ENCODE measurements around the gene LYPD4. TPM values are rescaled to one million over a fixed set of nuclear protein-coding genes. Genes with fewer than 3 reads are reported as not detected.
"Not testable (repeated sequence)": the region's sequence is repeated elsewhere in the genome, so short reads cannot be mapped to it uniquely, and the experiment has no call there.

LYPD4 gene
- polyA plus RNA-seq, 5 donors, result not detected

GRCh38 chr19:41801031-41801430 is 43.5 kb downstream of the LYPD4 start:
- DNase-seq, result no peak

GRCh38 chr19:41799444-41800000 is 45.0 kb downstream of the LYPD4 start:
- DNase-seq, result no peak

GRCh38 chr19:41796901-41797300 is 47.6 kb downstream of the LYPD4 start:
- no peak for DNase-seq

- no peak for DNase-seq
These were observed 48.1 kb downstream of the LYPD4 start, which contains the start of gene CEACAM3 for GRCh38 chr19:41796362-41796761. TSS of gene CEACAM3 (plus strand) at chr19:41796587. CDS start at chr19:41796678, 91 bp downstream.

GRCh38 chr19:41795031-41795461 is 49.4 kb downstream of the LYPD4 start:
- DNase-seq, result no peak

- DNase-seq, result no peak
These were observed 51.1 kb downstream of the LYPD4 start for GRCh38 chr19:41793414-41793727.

- no peak for DNase-seq
These were observed 51.7 kb downstream of the LYPD4 start for GRCh38 chr19:41792513-41793413.

GRCh38 chr19:41789053-41789452 is 55.4 kb downstream of the LYPD4 start:
- not testable (repeated sequence) for DNase-seq

GRCh38 chr19:41788518-41788917 is 56.0 kb downstream of the LYPD4 start:
- not testable (repeated sequence) for DNase-seq

Other genes starting within 250 kb of the LYPD4 start
- gene CEACAM4, start 217.6 kb downstream of the LYPD4 start, polyA plus RNA-seq (ENCODE audit: insufficient read depth in 1 of 5, insufficient read length in 5 of 5, low replicate concordance in 1 of 5), result under 1 TPM in 4 of 5 donors, not detected in 1; 0.10 to 0.66 (median 0.30) TPM
- gene CEACAM7, start 156.4 kb downstream of the LYPD4 start, polyA plus RNA-seq (ENCODE audit: insufficient read depth in 1 of 5, insufficient read length in 5 of 5, low replicate concordance in 1 of 5), result under 1 TPM in 4 of 5 donors, not detected in 1; 0.06 to 0.22 (median 0.10) TPM
- gene CEACAM5, start 136.1 kb downstream of the LYPD4 start, polyA plus RNA-seq (ENCODE audit: insufficient read depth in 1 of 5, insufficient read length in 5 of 5, low replicate concordance in 1 of 5), result under 1 TPM; 0.14 to 0.58 (median 0.23) TPM
- gene CEACAM6, start 89.2 kb downstream of the LYPD4 start, polyA plus RNA-seq (ENCODE audit: insufficient read depth in 1 of 5, insufficient read length in 5 of 5, low replicate concordance in 1 of 5), result 1 to 10 TPM; 2.8 to 3.4 (median 2.9) TPM
- gene CEACAM3, start 48.1 kb downstream of the LYPD4 start, polyA plus RNA-seq (ENCODE audit: insufficient read depth in 1 of 5, insufficient read length in 5 of 5, low replicate concordance in 1 of 5), result under 1 TPM in 4 of 5 donors, not detected in 1; 0.16 to 0.39 (median 0.23) TPM
- not detected for gene DMRTC2, start 359 bp upstream of the LYPD4 start, polyA plus RNA-seq (ENCODE audit: insufficient read depth in 1 of 5, insufficient read length in 5 of 5, low replicate concordance in 1 of 5)
- 1,000 to 10,000 TPM; 1,580 to 2,598 (median 1,786) TPM for gene RPS19, start 15.6 kb upstream of the LYPD4 start, polyA plus RNA-seq (ENCODE audit: insufficient read depth in 1 of 5, insufficient read length in 5 of 5, low replicate concordance in 1 of 5)
- gene CD79A, start 32.6 kb upstream of the LYPD4 start, polyA plus RNA-seq (ENCODE audit: insufficient read depth in 1 of 5, insufficient read length in 5 of 5, low replicate concordance in 1 of 5), result 1 to 10 TPM in 3 of 5 donors, under 1 TPM in 2; 0.39 to 2.4 (median 1.3) TPM
- gene ARHGEF1, start 38.5 kb upstream of the LYPD4 start, polyA plus RNA-seq (ENCODE audit: insufficient read depth in 1 of 5, insufficient read length in 5 of 5, low replicate concordance in 1 of 5), result 10 to 100 TPM; 51.2 to 86.8 (median 78.4) TPM
- under 1 TPM in 4 of 5 donors, not detected in 1; 0.13 to 0.24 (median 0.20) TPM for gene ERFL, start 83.8 kb upstream of the LYPD4 start, polyA plus RNA-seq (ENCODE audit: insufficient read depth in 1 of 5, insufficient read length in 5 of 5, low replicate concordance in 1 of 5)
- 100 to 1,000 TPM in 1 of 5 donors, 10 to 100 TPM in 4; 42.9 to 115 (median 68.9) TPM for gene RABAC1, start 114.6 kb upstream of the LYPD4 start, polyA plus RNA-seq (ENCODE audit: insufficient read depth in 1 of 5, insufficient read length in 5 of 5, low replicate concordance in 1 of 5)
- under 1 TPM in 3 of 5 donors, not detected in 2; 0.19 to 0.38 (median 0.24) TPM for gene ATP1A3, start 149.5 kb upstream of the LYPD4 start, polyA plus RNA-seq (ENCODE audit: insufficient read depth in 1 of 5, insufficient read length in 5 of 5, low replicate concordance in 1 of 5)
- gene GRIK5, start 225.5 kb upstream of the LYPD4 start, polyA plus RNA-seq (ENCODE audit: insufficient read depth in 1 of 5, insufficient read length in 5 of 5, low replicate concordance in 1 of 5), result 1 to 10 TPM; 3.8 to 8.0 (median 6.0) TPM
- gene ZNF574, start 231.5 kb upstream of the LYPD4 start, polyA plus RNA-seq (ENCODE audit: insufficient read depth in 1 of 5, insufficient read length in 5 of 5, low replicate concordance in 1 of 5), result 10 to 100 TPM in 4 of 5 donors, 1 to 10 TPM in 1; 9.6 to 16.1 (median 12.2) TPM

Data from right lung (tissue), 5 donors.